Smooth muscle cell (in vitro differentiated cells): ENCODE measurements around the gene FBP2. TPM values are rescaled to one million over a fixed set of nuclear protein-coding genes. Genes with fewer than 3 reads are reported as not detected.
A peak's percentile ranks its signal among the peaks of the same experiment; 100 is the strongest.

Experiments used
- DNase-seq: peaks from one replicate; lab custom pipeline; 2025; ENCODE audit not compliant: unreplicated experiment; lab: John Stamatoyannopoulos, UW
- H2AFZ ChIP-seq: fragments of 200-600 bp; sonication (generic); 2 replicates; pipeline ENCODE4 v1.6.0; 2016; ENCODE audit warnings: antibody characterized with exemption, low read depth, mild to moderate bottlenecking
- H3F3A ChIP-seq: fragments of 200-600 bp; sonication (generic); 2 replicates; pipeline ENCODE4 v1.6.0; 2017; ENCODE audit warnings: antibody characterized with exemption, low read depth
- H3K27ac ChIP-seq: fragments of 200-600 bp; sonication (generic); 2 replicates; pipeline ENCODE4 v1.5.1; 2016; ENCODE audit warnings: low read depth, mild to moderate bottlenecking
- H3K27me3 ChIP-seq: fragments of 200-600 bp; sonication (generic); 2 replicates; pipeline ENCODE4 v1.6.1; 2016; ENCODE audit warnings: low read depth, mild to moderate bottlenecking
- H3K36me3 ChIP-seq: fragments of 200-600 bp; sonication (generic); 2 replicates; pipeline ENCODE4 v1.5.1; 2016; ENCODE audit warnings: low read depth
- H3K4me1 ChIP-seq: fragments of 200-600 bp; sonication (generic); 2 replicates; pipeline ENCODE4 v1.5.1; 2016; ENCODE audit warnings: low read depth
- H3K4me2 ChIP-seq: fragments of 200-600 bp; sonication (generic); 2 replicates; pipeline ENCODE4 v1.6.0; 2016; ENCODE audit warnings: mild to moderate bottlenecking
- H3K4me3 ChIP-seq: fragments of 200-600 bp; sonication (generic); 2 replicates; pipeline ENCODE4 v1.5.1; 2016; ENCODE audit warnings: mild to moderate bottlenecking
- H3K79me2 ChIP-seq: fragments of 200-600 bp; sonication (generic); 2 replicates; pipeline ENCODE4 v1.6.0; 2016; ENCODE audit warnings: low read depth, mild to moderate bottlenecking
- H3K9ac ChIP-seq: fragments of 200-600 bp; sonication (generic); 2 replicates; pipeline ENCODE4 v1.6.0; 2016; ENCODE audit warnings: low read depth
- H3K9me3 ChIP-seq: fragments of 200-600 bp; sonication (generic); replicated peaks from 2 replicates; pipeline ENCODE4 v1.5.1; 2016; ENCODE audit warnings: low read depth
- H4K20me1 ChIP-seq: fragments of 200-600 bp; sonication (generic); 2 replicates; pipeline ENCODE4 v1.6.0; 2016; ENCODE audit warnings: low read depth
- CTCF ChIP-seq: fragments of 200-600 bp; sonication (generic); IDR thresholded peaks from 2 replicates; pipeline ENCODE4 v1.5.1; 2017; ENCODE audit warnings: borderline replicate concordance, mild to moderate bottlenecking, antibody characterized with exemption; ENCODE audit not compliant: insufficient read depth, poor library complexity, severe bottlenecking
- WGBS: methylation state at CpG from one replicate; pipeline ENCODE4 v1.1.7; 2016; ENCODE audit warnings: low lambda C conversion rate; 5-methylcytosine and 5-hydroxymethylcytosine counted together
- polyA plus RNA-seq: library from polyadenylated mRNA; unstranded; fragments of >200 nt; fragmentation: Nextera tagmentation; extraction: Ambion mirVana; gene quantifications from 2 replicates; pipeline ENCODE4 v1.2.1, GENCODE V29; 2016
- total RNA-seq: library from RNA; depleted of rRNA; stranded (reverse); fragments of >200 nt; gene quantifications from 2 replicates; pipeline ENCODE4 v1.2.3, GENCODE V29; 2014

Gene FBP2
- total and polyA plus RNA-seq, 2 experiments from 2014 or later = not detected

DNA sequence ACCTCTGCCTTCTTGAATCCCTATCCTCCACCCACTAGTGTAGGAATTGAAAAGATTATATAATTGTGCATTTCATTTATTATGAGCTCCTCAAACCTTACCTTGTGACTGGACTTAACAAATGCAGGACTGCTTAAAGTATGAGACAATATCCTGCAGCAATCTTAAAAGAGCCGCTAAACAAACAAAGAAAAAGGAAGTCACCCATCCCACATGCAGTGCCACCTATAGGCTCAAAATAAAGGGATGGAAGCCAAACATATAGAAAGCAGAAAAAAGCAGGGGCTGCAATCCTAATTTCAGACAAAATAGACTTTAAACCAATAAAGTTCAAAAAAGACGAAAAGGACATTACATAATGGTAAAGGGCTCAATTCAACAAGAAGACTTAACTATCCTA, 30.1 kb downstream of the FBP2 start:
- WGBS = 98% methylated on average over 2 of the region's 2 CpGs

DNA sequence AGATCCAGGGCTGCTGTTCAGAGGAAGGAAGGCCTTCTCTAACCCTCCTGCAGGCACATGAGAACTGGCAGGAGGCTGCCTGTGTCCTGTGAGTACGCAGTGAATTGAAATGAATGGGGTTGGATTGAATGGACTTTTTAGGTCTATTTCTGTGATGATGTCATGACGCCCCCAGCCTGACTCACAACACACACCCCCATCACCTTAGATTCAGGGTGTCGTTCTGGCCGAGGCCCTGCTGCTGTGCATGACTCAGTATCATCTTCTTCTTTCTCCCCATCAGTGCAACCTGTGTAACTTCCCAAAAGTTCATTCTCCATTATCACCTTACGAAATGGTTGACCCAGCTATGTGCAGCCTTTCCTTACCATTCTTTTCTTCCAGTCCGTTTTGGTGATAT, 33.4 kb downstream of the FBP2 start:
- Histone ChIP-seq H3K9me3 (no peaks in the 10 kb centered on the region), H4K20me1 (peaks cover 9% of the 10 kb centered on the region), H3K36me3 (no peaks in the 10 kb centered on the region), H3F3A (no peaks in the 10 kb centered on the region), H3K4me1 (peaks cover 8% of the 10 kb centered on the region), H3K4me2 (no peak overlapping the region), H3K79me2 (peaks cover 26% of the 10 kb centered on the region), H3K9ac (no peak overlapping the region), H2AFZ (no peak overlapping the region), H3K27ac (no peak overlapping the region), H3K27me3 (no peaks in the 10 kb centered on the region), H3K4me3 (no peak overlapping the region)
- TF ChIP-seq CTCF = no peak
- 95% methylated on average over 6 of the region's 6 CpGs for WGBS
- DNase-seq = no peak

More for the DNA sequence above, 30.1 kb downstream of the FBP2 start:
- H3K9me3 ChIP-seq = no peaks in the 10 kb centered on the region
- H3K79me2 ChIP-seq = no peaks in the 10 kb centered on the region
- TF ChIP-seq CTCF = no peak
- no peaks in the 10 kb centered on the region for H3K36me3 ChIP-seq
- H3K27me3 ChIP-seq = no peaks in the 10 kb centered on the region
- no peak overlapping the region for H3K4me2 ChIP-seq
- no peak overlapping the region for H3K4me3 ChIP-seq
- DNase-seq = no peak
- H3K9ac ChIP-seq = no peak overlapping the region
- no peaks in the 10 kb centered on the region for H4K20me1 ChIP-seq
- no peaks in the 10 kb centered on the region for H3F3A ChIP-seq
- no peaks in the 10 kb centered on the region for H3K4me1 ChIP-seq
- no peak overlapping the region for H3K27ac ChIP-seq
- H2AFZ ChIP-seq = no peak overlapping the region

DNA sequence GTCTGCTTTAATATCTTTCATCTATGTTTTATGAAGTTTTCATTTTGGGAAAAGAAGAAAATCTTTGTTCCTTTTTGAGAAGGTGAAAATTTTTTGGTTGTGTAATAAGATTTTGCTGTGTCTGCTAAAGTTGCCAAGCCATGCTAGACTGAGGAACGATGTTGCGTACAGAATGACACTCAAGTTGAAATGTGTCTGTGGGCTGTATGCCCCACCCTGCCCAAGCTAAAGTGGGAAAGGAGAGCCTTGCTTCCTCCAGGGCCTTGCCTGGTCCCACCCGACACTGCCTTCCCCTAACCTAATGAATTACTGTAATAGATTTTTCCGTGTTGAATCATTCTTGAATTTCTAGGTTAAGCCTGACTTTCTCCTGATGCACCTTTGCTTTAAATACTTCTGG, 36.2 kb downstream of the FBP2 start:
- peak overlapping the region; percentile 95 for H3K4me2 ChIP-seq
- DNase-seq = no peak
- H3K9ac ChIP-seq = no peak overlapping the region
- no peaks in the 10 kb centered on the region for H3K27me3 ChIP-seq
- no peaks in the 10 kb centered on the region for H3F3A ChIP-seq
- H3K4me3 ChIP-seq = peak overlapping the region; percentile 80
- peaks cover 8% of the 10 kb centered on the region for H3K4me1 ChIP-seq
- H3K36me3 ChIP-seq = no peaks in the 10 kb centered on the region
- TF ChIP-seq CTCF = no peak
- no peak overlapping the region for H3K27ac ChIP-seq
- WGBS = 90% methylated on average over 4 of the region's 4 CpGs
- H3K79me2 ChIP-seq = peaks cover 44% of the 10 kb centered on the region
- H3K9me3 ChIP-seq = no peaks in the 10 kb centered on the region
- peaks cover 24% of the 10 kb centered on the region for H4K20me1 ChIP-seq
- no peak overlapping the region for H2AFZ ChIP-seq
